Retina (tissue), 1 donor: ENCODE measurements around the gene IZUMO4.
"Not testable (repeated sequence)": the region's sequence is repeated elsewhere in the genome, so short reads cannot be mapped to it uniquely, and the experiment has no call there.

ENCODE experiments used
- DNase-seq: peaks from one replicate; pipeline ENCODE4 v3.0.0-alpha.2; 2016

IZUMO4 gene

GRCh38 chr19:2129022-2129421 is 32.3 kb downstream of the IZUMO4 start:
- DNase-seq = no peak

- DNase-seq = no peak
Observed at GRCh38 chr19:2129486-2129885, 32.8 kb downstream of the IZUMO4 start.

GRCh38 chr19:2129892-2130770 is 33.4 kb downstream of the IZUMO4 start:
- no peak for DNase-seq

GRCh38 chr19:2131012-2131975 is 34.6 kb downstream of the IZUMO4 start:
- DNase-seq = not testable (repeated sequence)

GRCh38 chr19:2132191-2132590 is 35.5 kb downstream of the IZUMO4 start:
- DNase-seq = no peak

GRCh38 chr19:2132731-2133490 is 36.2 kb downstream of the IZUMO4 start:
- no peak for DNase-seq

GRCh38 chr19:2135474-2136402 is 39.0 kb downstream of the IZUMO4 start:
- no peak for DNase-seq

- DNase-seq = no peak
Observed at GRCh38 chr19:2136796-2137195, 40.1 kb downstream of the IZUMO4 start.

- no peak for DNase-seq
Observed at GRCh38 chr19:2138061-2138728, 41.5 kb downstream of the IZUMO4 start.

GRCh38 chr19:2139385-2140137 is 42.8 kb downstream of the IZUMO4 start:
- DNase-seq = no peak

- DNase-seq = no peak
Observed at GRCh38 chr19:2140138-2140569, 43.4 kb downstream of the IZUMO4 start.

- DNase-seq = no peak
Observed at GRCh38 chr19:2142173-2142829, 45.6 kb downstream of the IZUMO4 start.

- no peak for DNase-seq
Observed at GRCh38 chr19:2144190-2144589, 47.5 kb downstream of the IZUMO4 start.

- DNase-seq = no peak
Observed at GRCh38 chr19:2145831-2146241, 49.1 kb downstream of the IZUMO4 start.

GRCh38 chr19:2148482-2149135 is 51.9 kb downstream of the IZUMO4 start:
- no peak for DNase-seq
